ENCODE data around the gene NABP2.

DNA sequence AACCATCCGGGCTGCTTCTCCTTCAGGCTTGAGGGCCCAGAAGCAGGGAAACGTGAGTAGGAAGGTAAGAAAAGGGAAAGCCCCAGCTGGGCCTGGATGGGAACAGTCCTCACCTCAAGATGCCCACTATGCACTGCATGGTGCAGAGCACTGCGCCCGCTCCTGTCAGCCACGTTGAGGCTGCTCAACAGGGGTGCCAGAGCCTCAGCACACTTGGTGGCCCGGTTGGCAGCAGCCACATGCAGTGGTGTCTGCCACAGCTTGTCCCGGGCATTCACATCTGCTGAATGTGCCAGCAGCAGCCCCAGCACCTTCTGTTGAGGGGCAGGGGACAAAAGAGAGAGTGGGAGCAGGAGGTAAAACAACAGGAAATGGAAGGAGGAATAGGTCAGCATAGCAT, 31.5 kb downstream of the NABP2 start:
- TF ChIP-seq, protein P1, sequence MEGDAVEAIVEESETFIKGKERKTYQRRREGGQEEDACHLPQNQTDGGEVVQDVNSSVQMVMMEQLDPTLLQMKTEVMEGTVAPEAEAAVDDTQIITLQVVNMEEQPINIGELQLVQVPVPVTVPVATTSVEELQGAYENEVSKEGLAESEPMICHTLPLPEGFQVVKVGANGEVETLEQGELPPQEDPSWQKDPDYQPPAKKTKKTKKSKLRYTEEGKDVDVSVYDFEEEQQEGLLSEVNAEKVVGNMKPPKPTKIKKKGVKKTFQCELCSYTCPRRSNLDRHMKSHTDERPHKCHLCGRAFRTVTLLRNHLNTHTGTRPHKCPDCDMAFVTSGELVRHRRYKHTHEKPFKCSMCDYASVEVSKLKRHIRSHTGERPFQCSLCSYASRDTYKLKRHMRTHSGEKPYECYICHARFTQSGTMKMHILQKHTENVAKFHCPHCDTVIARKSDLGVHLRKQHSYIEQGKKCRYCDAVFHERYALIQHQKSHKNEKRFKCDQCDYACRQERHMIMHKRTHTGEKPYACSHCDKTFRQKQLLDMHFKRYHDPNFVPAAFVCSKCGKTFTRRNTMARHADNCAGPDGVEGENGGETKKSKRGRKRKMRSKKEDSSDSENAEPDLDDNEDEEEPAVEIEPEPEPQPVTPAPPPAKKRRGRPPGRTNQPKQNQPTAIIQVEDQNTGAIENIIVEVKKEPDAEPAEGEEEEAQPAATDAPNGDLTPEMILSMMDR (IDR thresholded peaks at IDR 0.05; ENCODE audit: insufficient read depth, low read length, poor library complexity, severe bottlenecking) = no peak
- no peak for TF ChIP-seq EZH2phosphoT487 (conservative IDR thresholded peaks at IDR 0.05; ENCODE audit: low read length)
